HG03045 (cell line): Measurements from ENCODE around the gene ARPP21.
"Not testable (repeated sequence)": the region's sequence is repeated elsewhere in the genome, so short reads cannot be mapped to it uniquely, and the experiment has no call there.

Source experiments
- ATAC-seq: cut with Tn5 transposase; IDR thresholded peaks from one replicate; pipeline ENCODE4 v1.9.1; 2021; ENCODE audit warnings: mild to moderate bottlenecking, moderate library complexity; ENCODE audit not compliant: unreplicated experiment

The ARPP21 gene

DNA sequence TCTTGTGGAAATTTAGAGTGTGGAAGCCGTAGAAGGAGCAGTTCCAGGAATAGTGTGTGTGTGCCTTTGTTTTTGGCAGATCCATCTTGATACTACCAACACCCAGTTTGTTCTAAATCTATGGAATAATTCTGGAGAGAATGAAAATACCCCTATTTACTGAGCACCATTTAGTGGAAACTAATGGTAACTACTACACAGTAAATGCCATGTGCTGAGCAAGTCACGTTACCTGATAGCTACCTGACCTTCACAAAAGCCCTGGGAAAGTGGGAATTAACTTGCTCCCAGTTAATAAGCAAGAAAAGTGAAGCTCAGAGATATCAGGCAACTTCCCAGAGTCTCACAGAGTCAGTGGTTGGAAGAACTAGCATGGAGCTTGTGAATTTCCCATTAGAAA lies 137.7 kb downstream of the ARPP21 start:
- ATAC-seq, result no peak

DNA sequence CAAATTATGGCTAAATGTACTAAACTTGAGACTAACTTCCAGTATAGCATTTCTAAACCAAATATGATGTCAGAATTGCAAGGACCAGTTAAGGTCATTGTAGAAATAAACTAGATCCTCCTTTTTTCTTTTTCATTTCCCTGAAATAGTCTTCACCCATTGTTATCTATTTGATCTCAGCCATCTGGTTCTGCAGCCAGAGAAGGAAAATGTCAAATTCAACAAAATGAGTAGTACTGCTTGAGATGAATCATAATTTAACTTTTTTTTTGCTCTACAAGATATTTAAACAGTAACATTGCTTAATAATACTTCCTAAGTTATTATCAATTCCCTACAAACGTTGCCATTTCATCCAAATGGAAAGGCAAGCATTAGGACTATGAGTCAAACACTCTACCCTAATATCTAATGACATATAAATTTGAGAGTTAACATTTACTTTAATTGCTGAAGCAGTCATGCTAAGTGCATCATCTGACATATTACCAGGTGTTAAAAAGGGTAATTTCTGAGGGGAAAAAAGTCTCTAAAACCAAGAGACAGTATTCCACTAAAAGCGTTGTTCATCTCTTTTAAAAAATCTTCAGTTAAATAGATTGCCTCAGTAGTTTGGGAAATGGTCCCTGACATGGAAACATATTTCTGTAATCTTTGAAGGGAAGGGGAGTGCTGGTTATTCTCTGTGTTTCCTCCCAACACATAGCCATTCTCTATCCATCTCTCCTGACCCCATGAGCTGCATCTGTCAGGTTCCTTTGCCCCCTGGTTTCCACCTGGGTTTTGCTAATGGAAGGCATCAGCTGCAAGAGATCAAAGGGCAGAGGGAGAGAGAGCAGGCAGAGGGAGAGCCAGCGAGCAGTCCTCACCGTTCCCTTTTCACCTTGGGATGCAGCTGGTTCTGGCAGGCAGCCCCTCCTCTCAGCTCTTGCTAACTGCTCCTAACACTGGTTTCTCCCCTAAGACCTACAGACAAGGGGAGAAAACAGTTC lies 138.5 kb downstream of the ARPP21 start:
- ATAC-seq, result no peak

DNA sequence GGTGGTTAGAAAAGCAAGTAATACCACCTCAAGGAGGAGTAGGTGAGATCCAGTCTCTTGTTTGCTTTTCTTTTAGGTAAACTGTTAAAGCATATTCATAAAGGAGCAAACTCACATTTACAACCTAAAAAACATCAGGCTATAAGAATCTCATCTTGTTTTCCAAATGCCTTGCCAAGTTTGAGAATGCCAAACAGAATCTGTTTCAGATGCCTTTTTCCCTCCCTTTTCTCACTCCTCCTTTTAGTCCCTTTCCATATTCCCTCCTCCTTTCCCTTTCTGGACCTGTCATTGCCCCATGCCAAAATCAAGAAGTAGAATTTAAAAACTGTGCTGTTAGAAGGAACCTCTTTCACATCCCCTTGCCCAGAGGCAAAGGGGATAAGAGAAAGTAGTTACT lies 140.3 kb downstream of the ARPP21 start:
- no peak for ATAC-seq

DNA sequence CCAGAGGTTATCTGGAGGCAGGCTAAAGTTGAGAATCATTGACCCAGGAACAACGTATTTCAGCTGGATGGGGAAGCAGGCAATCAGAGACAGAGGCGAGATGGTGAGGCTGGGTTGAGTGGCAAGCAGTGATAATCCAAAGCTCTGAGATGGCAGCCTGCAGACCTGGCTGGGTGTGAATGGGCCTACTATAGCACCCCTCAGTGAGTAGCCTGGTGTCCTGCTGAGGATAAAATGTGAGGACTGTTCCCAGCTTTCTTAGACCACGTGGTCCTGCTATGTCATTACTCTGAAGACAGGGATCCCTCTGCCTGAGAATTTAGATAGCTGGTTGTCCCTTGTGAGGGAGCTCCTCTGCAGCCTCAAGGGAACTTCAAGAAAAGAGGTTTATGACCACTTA lies 141.5 kb downstream of the ARPP21 start:
- ATAC-seq, result no peak

- ATAC-seq, result no peak
Measured at GRCh38 chr3:35781558-35781957, 142.2 kb downstream of the ARPP21 start.

DNA sequence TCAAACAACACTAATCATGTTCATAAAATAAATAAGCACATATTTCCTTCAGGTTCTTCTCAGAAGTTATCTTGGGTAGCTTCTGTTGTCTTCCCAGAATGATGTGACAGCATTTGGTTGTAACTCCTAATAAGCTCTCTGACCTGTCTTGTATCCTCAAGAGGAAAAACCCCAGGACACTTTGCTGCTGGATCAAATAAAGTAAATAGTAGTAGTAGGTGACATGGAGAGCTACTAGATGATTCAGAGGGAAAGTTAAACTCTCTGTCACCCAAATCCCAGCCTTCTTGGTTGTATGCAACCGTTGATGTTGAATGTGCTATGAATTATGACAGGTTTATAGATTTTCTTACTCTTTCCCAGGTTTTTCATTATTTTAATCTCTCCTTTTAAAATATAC lies 143.0 kb downstream of the ARPP21 start:
- ATAC-seq, result no peak

- no peak for ATAC-seq
Measured at GRCh38 chr3:35784169-35784568, 144.8 kb downstream of the ARPP21 start.

GRCh38 chr3:35785234-35785888 lies 146.0 kb downstream of the ARPP21 start:
- no peak for ATAC-seq

- no peak for ATAC-seq
Measured at GRCh38 chr3:35787936-35788335, 148.6 kb downstream of the ARPP21 start.

DNA sequence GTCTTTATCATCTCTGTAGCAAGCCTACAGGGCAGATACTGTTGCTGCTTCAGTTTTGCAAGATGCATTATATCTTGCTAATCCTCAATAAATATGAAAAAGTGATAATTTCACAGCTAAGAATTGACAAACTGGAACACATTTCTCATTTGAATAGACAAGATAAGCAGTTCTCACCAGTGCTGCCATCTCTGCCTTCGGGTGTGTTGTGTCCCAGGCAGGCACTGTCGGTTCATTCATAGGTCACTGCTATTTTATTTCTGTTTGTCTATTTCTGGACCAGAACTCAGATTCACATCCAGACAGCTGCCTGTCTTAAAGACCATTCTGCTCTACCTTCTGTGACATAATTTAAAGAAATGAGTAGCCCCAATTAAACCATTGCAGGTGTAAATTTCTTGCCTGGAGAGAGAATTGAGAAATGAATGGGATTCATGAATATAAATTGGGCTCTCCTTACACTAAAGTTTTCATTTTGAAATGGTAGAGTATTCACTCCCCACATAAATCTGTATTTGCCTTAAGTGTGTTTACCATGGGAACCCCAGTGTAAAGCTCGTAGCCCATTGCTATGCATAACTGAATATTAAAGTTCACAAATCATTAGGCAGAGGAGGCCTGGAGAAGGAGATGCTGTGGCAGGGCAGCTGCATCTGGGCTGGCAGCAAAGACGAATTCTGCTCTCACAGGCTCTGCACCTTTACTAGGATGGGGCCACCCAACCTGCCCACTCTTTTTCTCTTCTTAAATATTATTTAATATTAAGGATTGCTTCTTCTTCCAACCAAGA lies 149.9 kb downstream of the ARPP21 start:
- no peak for ATAC-seq

GRCh38 chr3:35790764-35791163 lies 151.4 kb downstream of the ARPP21 start:
- ATAC-seq, result no peak

DNA sequence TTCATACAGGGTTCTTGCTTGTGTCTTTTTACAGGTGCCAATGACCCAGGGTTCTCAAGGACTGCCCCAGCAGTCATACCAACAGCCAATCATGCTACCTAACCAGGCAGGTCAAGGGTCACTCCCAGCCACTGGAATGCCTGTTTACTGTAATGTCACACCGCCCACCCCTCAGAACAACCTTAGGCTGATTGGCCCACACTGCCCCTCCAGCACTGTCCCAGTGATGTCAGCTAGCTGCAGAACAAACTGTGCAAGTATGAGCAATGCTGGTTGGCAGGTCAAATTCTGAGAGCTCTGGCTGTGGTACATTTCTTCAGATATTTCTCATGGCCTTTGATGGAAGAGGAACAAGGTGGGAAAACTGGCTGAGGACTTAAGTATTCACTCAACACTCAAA lies 154.3 kb downstream of the ARPP21 start:
- no peak for ATAC-seq

DNA sequence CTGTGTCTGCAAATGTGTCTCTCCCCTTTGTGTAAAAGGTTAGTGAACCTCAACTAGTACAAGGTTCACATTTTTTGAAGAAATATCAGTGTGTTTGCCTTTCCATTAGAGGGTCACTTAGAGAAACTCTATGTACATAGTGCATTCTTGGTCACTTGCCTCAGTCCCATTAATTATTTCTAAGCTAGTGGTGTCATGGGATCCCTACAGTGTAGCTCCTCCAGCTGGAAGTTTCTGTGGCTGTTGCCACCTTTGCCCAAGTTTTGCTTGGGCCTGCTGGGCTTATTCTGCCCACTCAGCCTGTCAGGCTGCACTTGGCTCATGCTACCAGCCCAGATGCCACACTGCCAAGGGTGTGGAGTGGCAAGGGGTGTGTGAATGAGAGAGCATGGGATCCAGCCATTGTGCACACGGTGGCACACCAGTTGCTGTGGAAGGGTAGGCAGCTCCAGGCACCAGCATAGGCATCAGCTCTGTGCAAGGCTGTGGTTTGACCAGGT lies 161.7 kb downstream of the ARPP21 start:
- ATAC-seq, result no peak

- no peak for ATAC-seq
Measured at GRCh38 chr3:35814531-35814930, 175.2 kb downstream of the ARPP21 start.

GRCh38 chr3:35815796-35816195 lies 176.5 kb downstream of the ARPP21 start:
- not testable (repeated sequence) for ATAC-seq

- ATAC-seq, result no peak
Measured at GRCh38 chr3:35817216-35817615, 177.9 kb downstream of the ARPP21 start.

DNA sequence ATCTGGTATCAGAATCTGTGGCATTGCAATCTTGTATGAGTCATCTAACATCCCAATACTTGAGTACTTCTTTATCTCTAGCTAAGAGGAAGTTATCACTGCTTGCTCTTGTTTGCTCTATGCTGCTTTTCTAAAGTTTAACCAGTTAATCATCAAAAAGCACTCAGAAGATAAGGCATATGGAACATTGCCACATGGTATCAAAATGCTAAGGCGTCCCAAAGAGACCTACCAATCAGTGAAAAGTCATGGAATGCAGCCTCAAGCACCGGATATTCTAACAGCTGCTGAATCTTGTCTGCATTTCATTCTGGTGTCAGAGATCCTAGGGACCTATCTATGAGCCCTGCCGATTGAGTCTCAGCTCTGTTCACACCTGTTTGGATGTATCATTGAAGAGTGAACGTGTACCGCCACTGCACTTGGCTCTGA lies 192.8 kb downstream of the ARPP21 start:
- no peak for ATAC-seq
